ENCODE measurements around the gene ENPP6.

Gene ENPP6

DNA sequence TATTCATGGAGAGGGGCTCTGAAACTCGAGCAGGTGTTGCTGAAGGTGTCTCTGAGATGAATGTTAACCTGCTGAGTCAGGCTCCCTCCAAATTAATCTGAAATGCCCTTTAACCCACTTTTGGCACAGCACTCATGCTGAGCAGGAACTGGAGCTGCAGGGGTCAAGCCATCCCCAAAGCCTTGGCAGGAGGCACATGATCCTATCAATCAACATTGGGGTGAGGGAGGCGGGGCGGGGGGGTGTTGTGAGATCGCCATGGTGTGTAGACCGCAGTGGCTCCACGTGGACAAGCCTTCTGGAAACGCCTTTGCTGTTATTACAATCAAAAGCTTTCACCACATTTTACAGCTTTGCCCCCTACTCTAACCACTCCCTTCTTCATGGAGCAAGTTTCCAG lies 16.5 kb downstream of the ENPP6 start:
- no peak for DNase-seq (ENCODE audit: extremely low read depth, low read depth)
- TF ChIP-seq, protein P1, sequence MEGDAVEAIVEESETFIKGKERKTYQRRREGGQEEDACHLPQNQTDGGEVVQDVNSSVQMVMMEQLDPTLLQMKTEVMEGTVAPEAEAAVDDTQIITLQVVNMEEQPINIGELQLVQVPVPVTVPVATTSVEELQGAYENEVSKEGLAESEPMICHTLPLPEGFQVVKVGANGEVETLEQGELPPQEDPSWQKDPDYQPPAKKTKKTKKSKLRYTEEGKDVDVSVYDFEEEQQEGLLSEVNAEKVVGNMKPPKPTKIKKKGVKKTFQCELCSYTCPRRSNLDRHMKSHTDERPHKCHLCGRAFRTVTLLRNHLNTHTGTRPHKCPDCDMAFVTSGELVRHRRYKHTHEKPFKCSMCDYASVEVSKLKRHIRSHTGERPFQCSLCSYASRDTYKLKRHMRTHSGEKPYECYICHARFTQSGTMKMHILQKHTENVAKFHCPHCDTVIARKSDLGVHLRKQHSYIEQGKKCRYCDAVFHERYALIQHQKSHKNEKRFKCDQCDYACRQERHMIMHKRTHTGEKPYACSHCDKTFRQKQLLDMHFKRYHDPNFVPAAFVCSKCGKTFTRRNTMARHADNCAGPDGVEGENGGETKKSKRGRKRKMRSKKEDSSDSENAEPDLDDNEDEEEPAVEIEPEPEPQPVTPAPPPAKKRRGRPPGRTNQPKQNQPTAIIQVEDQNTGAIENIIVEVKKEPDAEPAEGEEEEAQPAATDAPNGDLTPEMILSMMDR (IDR thresholded peaks at IDR 0.05; ENCODE audit: low read depth, low read length, missing control alignments): no peak
- no peak overlapping the region for H3K4me3 ChIP-seq (replicated peaks; ENCODE audit: low read depth, low read length)

DNA sequence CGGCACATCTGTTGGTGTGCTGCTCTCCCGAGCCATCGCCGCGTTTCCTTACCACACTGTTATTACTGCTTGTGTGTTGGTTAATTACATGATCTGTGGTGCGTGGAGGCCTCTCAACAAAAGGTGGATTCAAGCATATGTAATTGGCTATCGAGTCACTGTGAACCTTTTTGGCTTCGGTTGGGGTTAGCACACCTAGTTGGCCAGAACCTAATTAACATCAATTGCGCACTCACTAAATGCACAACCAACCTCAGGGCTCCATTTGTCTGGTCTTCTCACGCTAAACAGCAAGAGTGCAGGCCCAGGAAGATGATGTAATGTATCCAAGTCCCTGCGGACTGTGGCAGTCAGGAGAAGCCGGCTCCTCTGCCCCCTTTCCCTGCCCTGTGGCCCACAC lies 17.4 kb downstream of the ENPP6 start:
- TF ChIP-seq, protein P1 (IDR thresholded peaks at IDR 0.05; ENCODE audit: low read depth, low read length, missing control alignments): no peak
- no peak overlapping the region for H3K4me3 ChIP-seq (replicated peaks; ENCODE audit: low read depth, low read length)
- no peak for DNase-seq (ENCODE audit: extremely low read depth, low read depth)

DNA sequence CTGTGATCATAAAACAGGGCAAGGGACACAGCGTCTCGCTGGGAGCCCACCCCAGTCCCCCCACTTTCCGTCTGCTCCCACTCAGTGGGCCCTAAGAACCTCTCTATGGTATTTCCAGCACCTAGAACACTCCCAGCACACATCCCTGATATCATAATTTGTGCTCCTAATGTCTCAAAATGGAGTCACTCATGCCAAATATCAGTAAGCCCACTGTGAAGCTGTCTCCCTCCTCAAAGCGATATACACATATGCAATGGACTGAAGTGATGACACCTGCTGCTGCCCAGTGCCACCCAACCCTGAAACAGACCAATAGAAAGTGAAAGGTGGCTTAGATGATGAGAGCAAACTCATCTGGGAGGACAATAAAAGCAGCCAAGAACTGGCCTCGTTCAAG lies 17.9 kb downstream of the ENPP6 start:
- TF ChIP-seq, protein P1 (IDR thresholded peaks at IDR 0.05; ENCODE audit: low read depth, low read length, missing control alignments): no peak
- no peak overlapping the region for H3K4me3 ChIP-seq (replicated peaks; ENCODE audit: low read depth, low read length)
- no peak for DNase-seq (ENCODE audit: extremely low read depth, low read depth)

DNA sequence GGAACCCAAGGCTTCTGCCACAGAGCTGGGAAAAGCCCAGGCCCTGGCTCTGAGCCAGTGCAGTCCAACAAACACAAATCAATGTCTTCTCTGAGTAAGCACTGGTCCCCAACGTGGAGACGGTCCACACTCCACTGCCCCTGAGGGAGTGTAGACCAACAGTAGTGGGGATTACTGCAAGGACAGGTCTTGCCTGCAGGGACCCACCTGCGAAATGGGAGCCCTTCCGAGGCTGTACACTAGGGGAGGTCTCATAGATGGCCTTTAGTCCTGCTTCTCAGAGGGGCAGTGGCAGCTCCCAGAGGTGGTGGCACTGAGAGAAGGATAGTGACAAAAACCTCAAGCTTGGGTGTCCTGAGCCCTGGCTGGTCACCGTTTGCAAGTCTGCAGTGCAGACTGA lies 19.5 kb downstream of the ENPP6 start:
- no peak for DNase-seq (ENCODE audit: extremely low read depth, low read depth)
- TF ChIP-seq, protein P1 (IDR thresholded peaks at IDR 0.05; ENCODE audit: low read depth, low read length, missing control alignments): no peak
- H3K4me3 ChIP-seq (replicated peaks; ENCODE audit: low read depth, low read length): no peak overlapping the region

DNA sequence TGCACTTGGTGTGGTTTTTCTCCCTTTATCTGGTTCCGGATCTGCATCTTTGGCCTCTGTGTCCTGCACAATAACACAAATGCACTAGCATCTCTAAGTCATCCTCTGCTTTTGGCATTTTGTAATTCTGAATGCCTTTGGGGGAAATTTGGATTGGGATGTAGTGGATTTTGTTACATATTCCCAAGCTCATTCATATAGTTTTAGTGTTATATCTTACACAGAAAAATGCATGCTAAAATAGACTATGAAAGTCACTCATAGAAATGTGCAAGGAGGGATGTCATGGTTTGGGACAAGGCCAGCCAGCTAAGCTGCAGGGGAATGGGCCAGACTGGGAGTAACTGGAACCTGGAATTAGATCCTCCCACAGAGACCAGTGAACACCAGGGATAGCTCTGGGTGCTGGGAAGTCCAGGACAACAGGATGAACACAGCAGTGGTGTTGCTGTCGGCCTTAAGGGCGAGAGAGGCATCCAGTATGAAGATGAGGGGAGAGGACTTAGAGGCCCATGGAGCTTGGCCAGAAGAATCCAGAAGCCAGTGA lies 20.1 kb downstream of the ENPP6 start:
- TF ChIP-seq, protein P1 (IDR thresholded peaks at IDR 0.05; ENCODE audit: low read depth, low read length, missing control alignments): no peak
- H3K4me3 ChIP-seq (replicated peaks; ENCODE audit: low read depth, low read length): no peak overlapping the region
- no peak for DNase-seq (ENCODE audit: extremely low read depth, low read depth)

DNA sequence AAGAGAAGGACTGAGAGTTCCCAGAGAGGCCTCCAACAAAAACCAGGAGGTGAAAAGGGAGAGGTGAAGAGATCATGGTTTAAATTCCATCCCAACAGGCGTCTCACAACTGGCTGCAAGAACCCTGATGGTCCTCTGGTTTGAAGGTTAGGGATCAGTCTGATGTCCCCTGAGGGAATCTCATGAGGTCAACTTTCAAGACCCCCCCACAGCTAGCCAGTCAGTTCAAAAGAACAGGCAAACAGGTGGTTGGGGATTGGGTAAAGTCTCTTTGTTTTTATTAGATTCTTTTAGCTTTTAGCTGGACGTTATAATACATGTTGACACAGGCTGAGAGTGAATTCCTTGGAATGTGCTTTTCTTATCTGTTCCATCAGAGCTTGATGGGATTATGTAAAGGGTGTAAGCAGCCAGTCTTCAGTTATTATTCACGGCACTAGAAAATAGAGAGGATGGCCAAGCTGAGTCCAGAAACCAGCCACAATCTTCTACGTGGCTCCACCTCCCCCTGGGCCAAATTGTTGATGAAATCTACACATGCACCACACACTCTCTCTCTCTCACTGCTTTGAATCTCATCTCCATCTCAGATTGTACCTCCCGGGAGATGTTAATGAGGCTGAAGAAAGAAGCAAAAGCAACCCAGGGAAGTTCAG lies 20.8 kb downstream of the ENPP6 start:
- DNase-seq (ENCODE audit: extremely low read depth, low read depth): no peak
- TF ChIP-seq, protein P1 (IDR thresholded peaks at IDR 0.05; ENCODE audit: low read depth, low read length, missing control alignments): no peak
- no peak overlapping the region for H3K4me3 ChIP-seq (replicated peaks; ENCODE audit: low read depth, low read length)
